Measurements from ENCODE around the gene UBE2L6.
"Not testable (repeated sequence)": the region's sequence is repeated elsewhere in the genome, so short reads cannot be mapped to it uniquely, and the experiment has no call there.

The UBE2L6 gene

DNA sequence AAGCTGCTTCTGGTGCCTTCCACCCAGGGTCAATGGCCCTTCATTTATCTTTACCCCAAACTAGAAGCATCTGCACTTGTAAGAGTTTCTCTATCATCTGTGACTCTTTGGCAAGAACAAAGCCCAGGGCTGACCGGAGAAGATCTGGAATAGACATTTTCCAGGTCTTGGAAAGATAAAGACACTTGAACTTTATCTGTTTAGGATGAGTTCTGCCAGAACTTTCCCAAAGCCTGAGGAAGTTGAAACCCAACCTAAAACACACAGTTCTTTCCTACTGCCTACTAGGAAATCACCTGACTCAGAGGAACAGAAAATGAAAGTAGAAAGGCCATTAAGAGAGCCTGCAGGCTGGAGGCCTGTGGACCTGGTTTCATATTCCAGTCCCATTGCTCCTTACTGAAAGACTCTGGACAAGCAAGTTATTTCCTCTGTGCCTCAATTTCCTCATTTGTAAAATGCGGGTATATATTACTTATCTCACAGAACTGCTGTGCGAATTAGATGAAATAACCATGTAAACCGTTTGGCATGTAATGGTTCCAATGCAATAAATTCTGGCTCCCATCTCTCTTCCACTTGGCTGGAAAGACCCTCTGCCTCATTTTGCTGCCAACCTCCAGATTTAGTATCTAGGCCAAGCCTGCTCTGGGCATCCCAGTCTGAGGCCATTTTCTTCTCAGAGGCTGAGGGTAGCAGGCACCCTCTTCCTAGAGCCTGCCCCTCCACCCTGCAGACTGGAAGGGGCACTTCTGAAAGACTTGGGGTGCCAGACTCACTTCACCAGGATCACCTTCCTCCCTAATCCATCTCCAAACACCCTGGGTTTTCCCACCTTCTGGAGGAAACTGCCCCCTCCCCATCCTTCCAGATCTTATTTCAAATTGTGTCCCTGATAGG lies 1.2 kb downstream of the UBE2L6 start:
- peak; percentile 28 to 63 for DNase-seq

DNA sequence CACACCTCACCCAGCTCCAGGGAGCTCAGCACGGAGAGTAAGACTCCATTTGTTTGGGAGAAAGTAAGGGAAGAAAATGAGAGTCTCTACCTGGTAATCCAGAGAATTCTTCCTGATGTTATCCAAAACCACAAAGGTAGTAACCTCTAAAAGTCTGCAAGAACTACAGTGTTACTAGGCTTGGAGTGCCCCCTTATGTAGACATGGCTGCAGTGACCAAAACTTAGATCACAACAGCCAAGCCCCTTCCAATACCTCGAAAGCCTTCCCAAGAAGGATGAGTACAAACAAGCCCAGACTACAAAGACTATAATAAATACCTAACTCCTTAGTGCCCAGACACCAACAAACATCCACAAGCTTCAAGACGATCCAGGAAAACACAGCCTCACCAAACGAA lies 4.9 kb downstream of the UBE2L6 start:
- DNase-seq = no peak

- DNase-seq = no peak
Measured at GRCh38 chr11:57560146-57560545, 7.3 kb downstream of the UBE2L6 start.

DNA sequence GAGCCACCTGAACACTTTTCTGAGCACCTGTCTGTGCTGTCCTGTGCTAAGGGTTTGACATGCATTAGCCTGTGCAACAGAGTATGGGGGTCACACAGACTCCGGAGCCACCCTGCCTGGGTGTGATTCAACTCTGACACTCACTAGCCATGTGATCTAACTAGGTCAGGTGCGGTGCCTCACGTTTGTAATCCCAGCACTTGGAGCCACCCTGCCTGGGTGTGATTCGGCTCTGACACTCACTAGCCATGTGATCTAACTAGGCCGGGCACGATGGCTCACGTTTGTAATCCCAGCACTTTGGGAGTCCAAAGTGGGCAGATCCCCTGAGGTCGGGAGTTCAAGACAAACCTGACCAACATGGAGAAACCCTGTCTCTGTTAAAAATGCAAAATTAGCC lies 11.4 kb downstream of the UBE2L6 start:
- no peak for DNase-seq

GRCh38 chr11:57555393-57555792 lies 12.1 kb downstream of the UBE2L6 start:
- DNase-seq = no peak

- DNase-seq = no peak
Measured at GRCh38 chr11:57552479-57552878, 15.0 kb downstream of the UBE2L6 start.

DNA sequence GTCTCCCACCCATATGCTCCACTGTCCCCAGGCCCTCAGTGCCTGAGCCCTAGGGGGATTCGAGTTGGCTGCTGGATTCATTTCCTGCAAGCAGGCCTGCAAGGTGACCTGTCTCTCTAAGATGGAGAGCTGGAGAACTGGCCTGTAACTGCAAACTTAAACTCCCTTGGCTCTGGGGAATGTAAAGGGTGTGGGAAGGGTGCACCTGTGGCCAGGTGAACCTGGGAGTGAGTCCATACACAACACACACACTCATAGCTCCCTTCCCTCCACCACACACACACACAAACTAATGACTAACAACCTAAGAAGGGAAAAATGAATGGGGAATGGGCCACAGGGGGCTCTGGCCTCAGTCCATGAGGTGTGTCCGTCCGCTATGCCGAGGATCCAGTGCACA lies 15.5 kb downstream of the UBE2L6 start:
- DNase-seq = no peak

DNA sequence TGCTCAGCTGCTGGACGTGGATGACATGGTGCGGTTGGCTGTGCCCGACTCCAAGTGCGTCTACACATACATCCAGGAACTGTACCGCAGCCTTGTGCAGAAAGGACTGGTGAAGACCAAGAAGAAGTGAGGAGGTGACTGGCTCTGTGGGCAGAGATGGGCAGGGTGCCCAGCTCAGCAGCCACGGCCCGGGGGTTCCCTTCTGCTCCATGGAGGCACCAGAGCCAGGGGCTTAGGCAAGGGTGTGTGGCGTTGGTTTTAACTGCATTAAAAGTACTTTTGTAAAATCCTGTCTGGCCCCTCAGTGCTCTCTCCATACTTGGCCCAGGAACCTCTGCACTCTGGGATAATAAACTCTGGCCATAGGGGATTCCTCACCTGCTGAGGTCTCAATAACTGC lies 17.5 kb downstream of the UBE2L6 start:
- no peak for DNase-seq

DNA sequence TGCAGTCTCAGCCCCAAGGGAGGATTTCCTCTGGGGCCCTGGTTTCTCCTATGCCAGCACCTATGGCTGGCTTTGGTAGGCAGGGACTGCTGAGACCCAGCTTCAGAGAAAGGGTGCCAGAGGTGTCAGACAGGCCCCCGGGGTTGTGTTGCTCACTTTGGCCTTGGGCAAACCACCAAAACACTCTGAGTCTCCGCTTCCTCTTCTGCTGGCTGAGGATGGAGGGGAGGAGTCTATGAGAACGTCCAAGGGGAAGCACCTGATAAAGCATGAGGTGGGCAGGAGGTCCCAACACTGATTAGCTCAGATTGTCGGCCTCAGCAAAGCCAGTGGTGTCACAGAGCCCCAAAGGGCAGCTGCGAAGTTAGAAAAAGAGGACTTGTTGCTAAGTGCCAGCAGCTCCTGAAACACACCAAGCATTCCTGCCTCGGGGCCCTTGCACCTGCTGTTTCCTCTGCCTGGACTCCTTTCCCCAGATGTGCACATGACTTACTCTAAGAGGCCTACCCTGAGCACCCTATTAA lies 19.6 kb downstream of the UBE2L6 start:
- DNase-seq = peak in 1 of 2 donors; percentile 41

- no peak for DNase-seq
Measured at GRCh38 chr11:57546869-57547475, 20.5 kb downstream of the UBE2L6 start.

DNA sequence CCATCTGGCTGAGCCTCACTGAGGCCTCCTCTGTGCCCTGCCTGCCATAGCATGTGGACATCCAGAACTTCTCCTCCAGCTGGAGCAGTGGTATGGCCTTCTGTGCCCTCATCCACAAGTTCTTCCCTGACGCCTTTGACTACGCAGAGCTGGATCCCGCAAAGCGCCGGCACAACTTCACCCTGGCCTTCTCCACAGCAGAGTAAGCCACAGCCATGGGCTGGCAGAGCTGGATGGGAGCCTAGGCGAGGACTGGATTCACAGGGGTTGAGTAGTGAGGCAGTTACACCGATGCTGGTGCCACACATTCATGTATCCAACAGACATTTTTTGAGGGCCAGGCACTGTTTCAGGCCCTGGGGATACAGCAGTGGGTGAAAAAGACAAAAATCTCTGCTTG lies 21.0 kb downstream of the UBE2L6 start:
- no peak for DNase-seq

DNA sequence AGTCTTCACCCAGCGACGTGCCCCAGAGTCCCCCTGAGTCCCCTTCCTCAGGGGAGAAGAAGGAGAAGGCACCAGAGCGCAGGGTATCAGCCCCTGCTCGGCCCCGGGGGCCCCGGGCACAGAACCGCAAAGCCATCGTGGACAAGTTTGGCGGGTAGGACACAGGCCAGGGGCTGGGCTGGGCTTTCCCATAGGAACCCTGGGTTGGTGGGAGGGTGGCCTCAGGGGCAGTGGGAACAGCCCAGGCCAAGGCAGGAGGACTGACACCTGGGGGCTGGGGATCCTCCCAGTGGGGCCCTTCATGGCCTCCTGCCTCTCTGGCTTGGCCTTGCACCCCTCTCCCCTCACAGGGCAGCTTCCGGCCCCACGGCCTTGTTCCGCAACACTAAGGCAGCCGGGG lies 21.6 kb downstream of the UBE2L6 start:
- no peak for DNase-seq

GRCh38 chr11:57544566-57544965 lies 22.9 kb downstream of the UBE2L6 start:
- no peak for DNase-seq

GRCh38 chr11:57543593-57543992 lies 23.9 kb downstream of the UBE2L6 start:
- DNase-seq = no peak

GRCh38 chr11:57542582-57542981 lies 24.9 kb downstream of the UBE2L6 start:
- DNase-seq = no peak

DNA sequence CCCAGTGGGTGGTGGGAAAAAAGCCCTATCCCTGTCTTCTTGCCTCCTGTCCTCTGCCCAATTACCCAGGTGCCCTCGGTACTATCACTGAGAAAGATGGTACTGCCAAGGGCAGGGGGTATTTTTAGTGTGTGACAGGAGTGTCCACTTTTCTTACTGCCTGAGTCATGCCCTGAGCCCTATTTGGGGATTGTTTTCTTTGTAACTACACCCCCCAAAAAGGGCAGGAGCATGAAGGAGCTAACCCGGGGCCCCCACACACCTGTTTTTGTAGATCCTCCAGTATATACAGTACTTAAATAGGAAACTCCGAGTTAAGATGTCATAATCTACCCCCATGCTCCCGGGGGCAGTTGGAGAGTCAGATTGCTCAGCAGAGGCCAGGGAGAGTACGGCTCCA lies 26.3 kb downstream of the UBE2L6 start:
- DNase-seq = no peak

DNA sequence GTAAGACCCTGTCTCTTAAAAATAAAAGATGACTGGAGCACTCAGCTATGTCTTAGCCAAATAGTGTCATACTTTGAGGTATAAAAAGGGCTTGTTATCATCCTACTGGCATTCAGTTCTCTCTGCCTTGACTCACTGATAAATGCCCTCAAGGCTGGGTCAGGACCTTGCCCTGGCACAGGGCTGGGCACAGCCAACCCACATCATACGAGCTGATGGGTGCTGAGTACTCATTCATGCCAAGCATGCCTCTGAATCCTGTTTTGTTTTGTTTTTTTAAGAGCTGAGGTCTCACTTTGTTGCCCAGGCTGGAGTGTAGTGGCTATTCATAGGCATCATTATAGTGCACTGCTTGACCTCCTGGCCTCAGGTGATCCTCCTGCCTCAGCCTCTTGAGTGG lies 28.1 kb downstream of the UBE2L6 start:
- no peak for DNase-seq

DNA sequence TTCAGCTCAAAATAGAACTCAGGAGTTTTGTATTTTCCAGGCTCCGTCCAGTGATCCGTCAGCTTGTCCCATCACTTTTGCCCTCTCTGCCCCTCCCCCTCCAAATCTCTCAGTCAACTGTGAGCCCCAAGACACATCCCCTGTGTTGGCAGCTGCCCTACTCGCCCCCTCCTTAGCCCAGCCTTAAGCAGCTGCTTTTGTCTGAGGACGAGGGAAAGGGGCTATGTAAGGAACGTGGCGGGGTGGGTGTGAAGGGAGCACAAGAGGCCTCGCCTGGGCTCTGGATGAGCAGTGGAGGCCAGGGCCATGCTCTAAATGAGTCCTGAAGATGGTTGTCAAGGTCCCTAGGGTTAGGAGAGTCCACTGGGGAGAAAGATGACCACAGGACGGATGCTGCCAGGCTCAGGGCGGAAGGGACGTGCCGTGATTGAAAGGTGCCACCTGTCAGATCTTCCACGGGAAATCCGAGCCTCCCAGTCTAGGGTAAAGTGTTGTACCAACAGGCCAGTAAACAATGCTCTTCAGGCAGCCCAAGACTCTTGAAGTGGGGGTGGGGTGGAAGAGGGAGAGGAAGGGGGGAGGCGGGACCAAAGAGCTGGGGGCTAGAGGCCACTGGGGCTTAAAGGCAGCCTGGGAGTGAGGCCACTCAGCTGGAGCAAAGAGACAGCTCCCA lies 30.4 kb downstream of the UBE2L6 start, which contains the start of gene SMTNL1:
TSS of gene SMTNL1 (plus strand) at position 649 of the 673 bp plus-strand sequence. CDS start 5,048 bp downstream, outside the sequence.
- DNase-seq = no peak

- DNase-seq = not testable (repeated sequence)
Measured at GRCh38 chr11:57534449-57534848, 33.0 kb downstream of the UBE2L6 start.

GRCh38 chr11:57530596-57531507 lies 36.6 kb downstream of the UBE2L6 start, which contains the start of gene TIMM10:
TSS of gene TIMM10 (minus strand) at chr11:57530754. CDS start at chr11:57530189, 565 bp downstream.
- peak; percentile 97 to 98 for DNase-seq

- DNase-seq = no peak
Measured at GRCh38 chr11:57530215-57530595, 37.3 kb downstream of the UBE2L6 start.

GRCh38 chr11:57529012-57529411 lies 38.5 kb downstream of the UBE2L6 start:
- no peak for DNase-seq
